Non-pigmented ciliary epithelial cell (primary cell): ENCODE results near the gene TBCK.
"Not testable (repeated sequence)": the region's sequence is repeated elsewhere in the genome, so short reads cannot be mapped to it uniquely, and the experiment has no call there.

Experiments
- DNase-seq: peaks from one replicate; pipeline ENCODE4 v3.0.0-alpha.2; 2010; ENCODE audit warnings: low read depth

TBCK gene

DNA sequence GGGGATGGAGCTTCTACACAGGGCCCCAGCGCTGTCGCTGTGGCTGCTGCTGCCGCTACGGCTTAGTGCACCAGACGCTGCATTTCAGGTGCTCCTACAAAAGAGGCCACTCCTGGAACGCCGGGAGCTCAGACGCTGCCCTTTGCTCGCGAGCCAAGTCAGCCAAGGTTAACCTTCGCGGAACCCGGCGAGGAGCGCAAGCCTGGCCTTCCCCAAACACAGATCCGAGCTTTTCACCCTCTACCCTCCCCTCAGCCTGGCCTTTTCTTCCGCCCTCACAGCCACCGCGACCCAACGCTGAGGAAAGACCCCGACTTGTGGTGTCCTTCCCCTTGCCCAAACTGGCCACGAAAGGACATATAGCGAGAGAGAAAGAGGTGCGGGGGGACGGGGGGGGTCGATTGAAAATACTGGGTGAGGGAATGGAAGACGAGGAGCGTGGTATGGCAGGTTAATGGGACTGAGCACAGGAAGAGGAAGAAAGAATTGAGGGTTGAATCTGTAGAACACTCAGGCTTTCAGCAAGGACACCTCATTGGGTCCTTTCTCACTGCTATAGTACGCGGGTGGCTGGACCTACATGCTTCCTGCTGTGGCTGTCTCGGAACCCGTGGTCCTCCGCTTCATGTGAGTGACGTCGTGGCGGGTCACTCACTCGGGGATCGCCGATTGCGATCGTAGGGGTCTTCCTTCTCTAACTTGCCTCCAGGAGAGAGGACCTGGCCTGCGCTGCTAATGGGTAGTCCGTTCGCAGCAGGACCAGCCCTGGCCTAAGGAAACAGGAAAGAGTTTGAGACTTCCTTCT is at the start of gene TBCK, which contains the start of gene AIMP1:
Gene TBCK, minus strand, starts transcription at position 242 of the 805 bp plus-strand sequence. CDS start 7,249 bp downstream, outside the sequence.
Gene AIMP1, plus strand, starts transcription at position 583 of the 805 bp plus-strand sequence. CDS start 8,460 bp downstream, outside the sequence.
- peak; percentile 63 for DNase-seq

DNA sequence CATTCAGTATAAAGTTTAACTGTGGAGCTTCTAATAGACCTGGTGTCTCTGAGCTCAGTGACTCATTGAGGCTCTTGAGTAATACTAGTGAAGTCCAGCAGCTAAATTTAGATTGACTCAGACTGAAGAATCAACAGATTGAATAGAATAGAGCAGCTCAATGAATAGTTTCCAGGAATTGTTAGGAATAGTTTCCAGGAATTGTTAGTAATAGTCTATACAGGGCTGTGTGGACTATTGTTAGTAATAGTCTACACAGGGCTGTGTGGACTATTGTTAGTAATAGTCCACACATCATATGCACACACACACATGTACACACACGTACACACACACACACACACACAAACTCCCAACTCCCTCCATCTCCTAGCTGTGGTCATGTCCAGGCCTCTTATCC is 49.6 kb upstream of the TBCK start:
- DNase-seq = peak; percentile 85

- no peak for DNase-seq
Measured at GRCh38 chr4:106364282-106364681, 48.3 kb upstream of the TBCK start.

GRCh38 chr4:106362086-106362825 is 46.2 kb upstream of the TBCK start:
- DNase-seq = no peak

- peak; percentile 74 for DNase-seq
Measured at GRCh38 chr4:106358899-106359298, 42.9 kb upstream of the TBCK start.

DNA sequence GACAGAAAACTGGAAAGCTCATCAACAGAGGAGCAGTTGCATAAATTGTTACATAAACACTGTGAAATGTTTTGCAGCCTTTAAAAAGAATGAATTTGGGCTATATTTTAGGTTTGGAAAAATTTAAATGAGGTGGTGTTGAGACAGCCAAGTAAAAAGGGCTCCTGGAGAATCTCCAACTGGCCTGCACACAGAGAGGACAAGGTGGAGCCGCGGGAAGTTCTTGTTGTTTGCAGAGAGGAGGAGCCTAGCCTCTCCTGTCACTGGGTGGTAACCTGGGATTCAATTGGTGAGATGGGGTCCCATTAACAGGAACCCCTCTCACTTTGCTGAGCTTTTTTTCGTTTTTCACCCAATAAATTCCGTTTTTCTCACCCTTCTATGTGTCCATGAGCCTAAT is 39.2 kb upstream of the TBCK start:
- no peak for DNase-seq

DNA sequence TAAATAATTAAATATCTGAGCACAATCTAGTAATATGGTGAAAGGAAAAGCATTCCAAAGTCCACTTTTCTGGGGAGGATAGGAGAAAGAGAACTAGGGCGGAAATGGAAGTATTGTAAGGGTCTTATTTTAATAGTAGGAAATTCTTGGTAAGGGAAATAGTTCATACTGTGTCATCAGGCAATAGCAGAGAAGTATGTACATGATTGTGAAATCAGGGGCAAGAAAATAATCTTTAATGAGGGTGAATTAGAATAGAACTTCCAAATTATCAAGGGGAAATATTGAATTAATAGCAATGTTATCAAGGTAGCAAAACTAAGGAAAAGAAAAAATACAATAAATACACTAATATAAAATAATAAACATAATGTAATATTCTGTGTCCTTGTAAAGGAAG is 37.8 kb upstream of the TBCK start:
- no peak for DNase-seq

DNA sequence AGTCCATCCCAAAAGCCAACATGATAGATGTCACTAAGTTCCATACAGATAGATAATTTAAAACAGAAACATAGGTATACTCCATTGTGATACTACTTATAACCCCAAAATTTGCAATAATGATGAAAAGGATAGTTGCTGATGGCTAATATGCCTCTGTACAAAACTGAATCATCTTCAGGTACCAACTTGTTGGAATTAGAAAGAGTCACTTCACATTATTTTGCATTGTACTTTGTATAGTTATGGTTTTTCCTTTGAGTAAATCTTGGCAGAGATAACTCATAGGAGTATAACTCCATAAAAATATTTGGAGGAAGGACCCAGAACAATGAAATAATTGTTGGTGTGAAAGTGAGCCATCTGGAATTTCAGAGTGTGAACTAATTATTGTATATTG is 35.0 kb upstream of the TBCK start:
- no peak for DNase-seq

GRCh38 chr4:106347167-106347566 is 31.2 kb upstream of the TBCK start:
- DNase-seq = no peak

GRCh38 chr4:106344647-106344970 is 28.6 kb upstream of the TBCK start:
- DNase-seq = no peak

DNA sequence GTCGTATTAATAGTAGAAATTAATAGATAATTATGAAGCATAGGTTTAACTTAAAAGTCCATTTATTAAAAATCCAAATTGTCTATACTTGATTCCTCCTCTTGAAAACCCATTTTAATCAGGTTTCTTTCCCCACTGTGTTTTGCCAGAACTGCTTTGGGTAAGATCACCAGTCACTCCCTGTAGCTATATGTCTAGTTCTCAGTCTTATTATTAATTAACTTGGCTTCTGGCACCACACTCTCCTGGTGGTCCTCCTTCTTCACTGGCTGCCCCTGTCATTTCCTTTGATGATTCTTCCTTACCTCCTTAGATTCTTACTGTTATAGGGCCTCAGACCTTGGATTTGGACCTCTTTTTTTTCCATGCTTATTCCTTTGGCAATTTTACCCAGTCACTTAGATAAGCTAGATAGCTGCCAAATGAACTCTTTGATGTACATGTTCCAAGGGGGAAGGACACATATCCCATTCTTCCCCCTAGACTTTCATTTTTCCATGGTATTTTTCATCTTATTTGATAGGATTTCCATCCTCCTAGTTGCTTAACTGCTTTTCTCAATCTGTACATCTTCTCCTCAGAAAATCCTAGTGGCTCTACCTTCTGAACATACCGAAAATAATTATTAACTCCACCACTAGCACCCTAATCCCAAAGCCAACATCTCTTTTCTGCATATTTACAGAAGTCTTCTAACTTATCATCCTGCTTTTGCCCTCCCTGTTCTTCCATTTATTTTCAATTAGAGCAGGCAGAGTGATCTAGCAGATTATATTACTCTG is 28.0 kb upstream of the TBCK start:
- DNase-seq = no peak

DNA sequence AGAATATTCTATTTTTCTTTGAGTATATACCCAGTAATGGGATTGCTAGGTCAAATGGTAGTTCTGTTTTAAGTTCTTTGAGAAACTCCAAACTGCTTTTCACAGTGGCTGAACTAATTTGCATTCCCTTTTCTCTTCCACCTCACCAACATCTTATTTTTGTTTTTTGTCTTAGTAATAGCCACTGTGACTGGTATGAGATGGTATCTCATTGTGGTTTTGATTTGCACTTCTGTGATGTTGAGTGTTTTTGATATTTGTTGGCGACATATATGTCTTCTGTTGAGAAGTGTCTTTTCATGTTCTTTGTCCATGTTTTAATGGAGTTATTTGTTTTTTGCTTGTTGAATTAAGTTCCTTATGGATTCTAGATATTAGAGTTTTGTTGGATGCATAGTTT is 24.8 kb upstream of the TBCK start:
- no peak for DNase-seq

DNA sequence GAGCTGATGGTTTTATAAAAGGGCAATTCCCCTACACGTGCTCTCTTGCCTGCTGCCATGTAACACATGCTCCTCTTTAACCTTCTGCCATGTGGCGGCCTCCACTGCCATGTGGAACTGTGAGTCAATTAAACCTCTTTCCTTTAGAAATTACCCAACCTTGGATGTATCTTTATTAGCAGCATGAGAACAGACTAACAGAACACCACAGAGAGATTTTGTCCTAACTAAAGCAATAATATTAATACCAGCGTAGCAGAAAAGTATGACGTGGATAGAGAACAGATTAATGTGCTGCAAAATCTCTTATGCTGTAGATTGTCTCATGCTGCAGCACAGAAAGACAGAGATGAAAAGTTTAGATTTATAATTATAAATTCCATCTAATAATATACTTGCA is 23.4 kb upstream of the TBCK start:
- DNase-seq = no peak

GRCh38 chr4:106338671-106339070 is 22.7 kb upstream of the TBCK start:
- DNase-seq = no peak

- DNase-seq = no peak
Measured at GRCh38 chr4:106337916-106338315, 21.9 kb upstream of the TBCK start.

DNA sequence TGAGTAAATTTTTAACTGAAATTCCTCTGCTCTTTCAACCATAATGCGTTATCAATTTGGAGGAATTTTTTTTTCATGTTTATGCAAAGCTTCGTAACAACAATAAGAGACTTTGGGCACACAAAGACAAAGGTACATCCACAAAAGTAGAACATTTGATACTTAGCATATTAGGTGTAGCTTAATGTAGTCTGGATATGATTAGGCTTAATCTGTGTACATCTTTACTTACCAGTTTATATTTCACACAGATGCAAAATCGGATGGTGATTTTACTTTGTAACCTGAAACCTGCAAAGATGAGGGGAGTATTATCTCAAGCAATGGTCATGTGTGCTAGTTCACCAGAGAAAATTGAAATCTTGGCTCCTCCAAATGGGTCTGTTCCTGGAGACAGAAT is 20.6 kb upstream of the TBCK start:
- no peak for DNase-seq

- no peak for DNase-seq
Measured at GRCh38 chr4:106334741-106335470, 18.9 kb upstream of the TBCK start.

DNA sequence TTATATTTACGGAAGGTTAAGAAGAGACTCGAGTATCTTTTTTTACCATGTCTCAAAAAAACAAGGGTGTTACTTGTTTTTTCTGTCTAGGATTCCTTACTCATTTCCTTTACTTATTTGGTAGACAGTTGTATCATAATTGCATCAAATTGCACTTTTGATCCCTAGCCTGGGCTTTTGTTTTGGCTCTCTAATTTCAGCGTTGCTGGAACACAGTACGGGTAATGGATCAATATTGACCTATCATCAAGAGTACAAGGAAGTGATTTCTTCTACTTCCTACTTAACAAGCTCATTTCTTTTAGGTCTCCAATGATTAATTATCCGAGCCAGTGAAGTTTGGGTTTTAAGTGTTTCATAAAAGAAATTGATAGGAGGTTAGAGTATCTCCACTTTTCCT is 17.2 kb upstream of the TBCK start:
- no peak for DNase-seq

DNA sequence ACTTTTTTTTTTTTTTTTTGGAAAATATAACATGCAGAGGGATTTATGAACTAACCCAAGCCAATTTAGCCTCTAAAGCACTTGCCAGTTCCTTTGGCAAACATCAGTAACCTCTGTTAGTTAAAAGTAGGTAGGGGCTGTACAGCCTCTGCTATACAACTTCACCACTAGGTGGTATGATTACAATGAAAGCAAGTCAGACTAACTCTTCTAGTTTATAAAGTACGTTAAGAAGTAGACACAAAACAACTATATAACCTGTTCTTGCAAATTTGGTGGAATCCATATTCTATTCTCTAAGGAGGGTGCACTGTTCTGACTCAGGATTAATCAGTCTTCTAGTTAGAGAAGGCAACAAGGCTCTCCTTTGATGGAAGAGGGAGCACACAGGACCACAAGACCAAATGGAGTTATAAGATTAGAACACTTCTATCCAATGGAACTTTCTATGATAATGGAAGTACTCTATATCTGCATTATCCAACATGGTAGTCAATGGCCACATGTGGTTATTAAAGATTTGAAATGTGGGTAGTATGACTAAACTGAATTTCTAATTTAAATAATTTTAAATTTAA is 13.1 kb upstream of the TBCK start:
- DNase-seq = no peak

GRCh38 chr4:106325800-106326199 is 9.8 kb upstream of the TBCK start:
- no peak for DNase-seq

DNA sequence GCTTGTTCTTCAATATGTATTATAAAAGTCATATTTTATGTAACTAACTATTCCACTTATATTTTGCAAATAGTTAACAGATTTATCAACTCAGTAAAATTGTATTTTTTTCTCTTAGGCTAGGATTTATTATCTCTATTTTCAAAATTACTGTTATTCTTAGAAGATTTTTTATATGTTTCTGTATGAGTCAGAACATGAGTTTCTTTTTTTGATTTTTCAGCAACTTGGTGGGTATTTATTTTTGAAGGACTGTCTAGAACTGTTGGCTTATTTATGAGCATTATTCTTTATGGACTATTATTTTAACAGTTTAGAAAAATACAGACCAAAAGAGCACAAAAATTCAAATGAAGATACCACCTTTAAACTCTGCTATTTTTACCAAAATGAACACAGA is 7.1 kb upstream of the TBCK start:
- no peak for DNase-seq

GRCh38 chr4:106321814-106322213 is 5.8 kb upstream of the TBCK start:
- DNase-seq = not testable (repeated sequence)
